HepG2 (cell line): Measurements from ENCODE around the gene FUCA2. TPM values are rescaled to one million over a fixed set of nuclear protein-coding genes. Genes with fewer than 3 reads are reported as not detected.

Source experiments
- EEA1 ChIP-seq: sonication (generic); formaldehyde crosslinking; IDR thresholded peaks from 2 replicates; pipeline ENCODE4 v1.5.1; 2020; ENCODE audit warnings: mild to moderate bottlenecking, missing genetic modification reagents, borderline replicate concordance
- polyA plus RNA-seq, 8 experiments: library from polyadenylated mRNA; depleted of rRNA in 3 of 8; stranded (reverse) in 7 of 8; unstranded in 1 of 8; fragments of >200 nt; fragmentation: Illumina TruSeq in 4 of 8; extraction: Trizol in 4 of 8; gene quantifications; 2 replicates each; pipeline versions ENCODE4 v1.2.1 to v1.2.3, GENCODE V29; 2011 to 2016; ENCODE audit warnings: low read depth in 4 of 8, missing spikeins in 1 of 8, mixed read lengths in 1 of 8; ENCODE audit not compliant: insufficient read depth in 1 of 8
- total RNA-seq, 5 experiments: library from RNA; depleted of rRNA; stranded (reverse); fragments of >200 nt; fragmentation: Illumina TruSeq; extraction: Trizol; gene quantifications; 2 replicates each; pipeline ENCODE4 v1.2.3, GENCODE V29; 2016; ENCODE audit warnings: low read depth in 1 of 5
- TF ChIP-seq, protein P1 (sequence below): sonication (generic); formaldehyde crosslinking; IDR thresholded peaks from 2 replicates; pipeline ENCODE4 v1.5.1; 2020; ENCODE audit warnings: missing genetic modification reagents, mild to moderate bottlenecking, borderline replicate concordance
- TF ChIP-seq, protein P2 (sequence below): sonication (generic); formaldehyde crosslinking; IDR thresholded peaks from 2 replicates; pipeline ENCODE4 v1.5.1; 2020; ENCODE audit warnings: missing genetic modification reagents, mild to moderate bottlenecking, borderline replicate concordance
- TF ChIP-seq, protein P3 (sequence below), 2 experiments: fragments of 450-650 bp in 1 of 2; sonication (generic) in 1 of 2; formaldehyde crosslinking in 1 of 2; IDR thresholded peaks; 2 replicates each; pipeline versions ENCODE4 v1.6.1 to v1.8.0; 2016 to 2022; ENCODE audit warnings: antibody characterized with exemption in 1 of 2, mild to moderate bottlenecking in 1 of 2, missing genetic modification reagents in 1 of 2

FUCA2 gene
- total and polyA plus RNA-seq, 2 of the 13 experiments (the other 11 are each of a cell fraction or from before 2014, with no cell fraction given) = 87.4 to 144 TPM

DNA sequence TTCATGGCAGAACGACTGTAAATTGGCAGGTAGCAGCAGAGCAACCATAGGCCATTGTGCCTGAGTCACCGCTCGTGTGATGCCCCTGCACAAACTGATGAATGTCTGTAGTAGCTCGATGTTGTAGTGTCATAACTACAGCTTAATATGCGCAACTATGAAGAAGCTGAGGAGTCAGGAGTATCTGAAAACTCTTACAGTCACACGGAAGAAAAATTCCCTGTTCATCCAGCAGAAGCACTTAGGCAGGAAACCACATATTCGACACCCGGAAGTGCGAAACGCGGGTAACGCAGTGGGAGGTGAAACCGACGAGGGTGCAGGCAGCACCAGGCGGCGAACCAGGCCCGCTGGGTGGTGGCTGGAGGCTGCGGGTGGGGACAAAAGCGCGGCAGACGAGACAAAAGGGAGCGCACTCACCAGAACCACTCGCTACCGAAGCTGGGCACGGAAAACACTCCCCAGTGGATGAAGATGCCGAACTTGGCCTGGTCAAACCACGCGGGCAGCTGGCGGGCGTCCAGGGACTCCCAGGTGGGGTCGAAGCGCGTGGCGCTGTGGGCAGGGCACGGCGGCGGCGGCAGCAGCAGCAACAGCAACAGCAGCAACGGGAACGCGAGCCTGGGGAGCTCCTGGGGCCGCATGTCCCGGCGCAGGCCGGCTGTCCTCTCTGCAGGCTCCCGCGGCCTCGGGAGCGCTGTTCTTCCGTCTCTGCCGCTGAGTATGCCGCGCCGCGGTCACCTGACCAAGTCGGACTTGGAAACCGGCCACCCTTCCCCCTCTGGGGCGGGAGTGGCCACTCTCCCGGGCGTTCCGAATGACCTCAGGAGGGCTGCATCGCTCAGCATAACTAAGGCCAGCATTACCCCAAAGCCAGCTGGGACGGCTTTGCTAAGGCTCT lies at the start of gene FUCA2 (continued):
- TF ChIP-seq, protein P1, sequence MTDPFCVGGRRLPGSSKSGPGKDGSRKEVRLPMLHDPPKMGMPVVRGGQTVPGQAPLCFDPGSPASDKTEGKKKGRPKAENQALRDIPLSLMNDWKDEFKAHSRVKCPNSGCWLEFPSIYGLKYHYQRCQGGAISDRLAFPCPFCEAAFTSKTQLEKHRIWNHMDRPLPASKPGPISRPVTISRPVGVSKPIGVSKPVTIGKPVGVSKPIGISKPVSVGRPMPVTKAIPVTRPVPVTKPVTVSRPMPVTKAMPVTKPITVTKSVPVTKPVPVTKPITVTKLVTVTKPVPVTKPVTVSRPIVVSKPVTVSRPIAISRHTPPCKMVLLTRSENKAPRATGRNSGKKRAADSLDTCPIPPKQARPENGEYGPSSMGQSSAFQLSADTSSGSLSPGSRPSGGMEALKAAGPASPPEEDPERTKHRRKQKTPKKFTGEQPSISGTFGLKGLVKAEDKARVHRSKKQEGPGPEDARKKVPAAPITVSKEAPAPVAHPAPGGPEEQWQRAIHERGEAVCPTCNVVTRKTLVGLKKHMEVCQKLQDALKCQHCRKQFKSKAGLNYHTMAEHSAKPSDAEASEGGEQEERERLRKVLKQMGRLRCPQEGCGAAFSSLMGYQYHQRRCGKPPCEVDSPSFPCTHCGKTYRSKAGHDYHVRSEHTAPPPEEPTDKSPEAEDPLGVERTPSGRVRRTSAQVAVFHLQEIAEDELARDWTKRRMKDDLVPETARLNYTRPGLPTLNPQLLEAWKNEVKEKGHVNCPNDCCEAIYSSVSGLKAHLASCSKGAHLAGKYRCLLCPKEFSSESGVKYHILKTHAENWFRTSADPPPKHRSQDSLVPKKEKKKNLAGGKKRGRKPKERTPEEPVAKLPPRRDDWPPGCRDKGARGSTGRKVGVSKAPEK (CRISPR knock-in tag) = peak; percentile 97
- TF ChIP-seq, protein P2, sequence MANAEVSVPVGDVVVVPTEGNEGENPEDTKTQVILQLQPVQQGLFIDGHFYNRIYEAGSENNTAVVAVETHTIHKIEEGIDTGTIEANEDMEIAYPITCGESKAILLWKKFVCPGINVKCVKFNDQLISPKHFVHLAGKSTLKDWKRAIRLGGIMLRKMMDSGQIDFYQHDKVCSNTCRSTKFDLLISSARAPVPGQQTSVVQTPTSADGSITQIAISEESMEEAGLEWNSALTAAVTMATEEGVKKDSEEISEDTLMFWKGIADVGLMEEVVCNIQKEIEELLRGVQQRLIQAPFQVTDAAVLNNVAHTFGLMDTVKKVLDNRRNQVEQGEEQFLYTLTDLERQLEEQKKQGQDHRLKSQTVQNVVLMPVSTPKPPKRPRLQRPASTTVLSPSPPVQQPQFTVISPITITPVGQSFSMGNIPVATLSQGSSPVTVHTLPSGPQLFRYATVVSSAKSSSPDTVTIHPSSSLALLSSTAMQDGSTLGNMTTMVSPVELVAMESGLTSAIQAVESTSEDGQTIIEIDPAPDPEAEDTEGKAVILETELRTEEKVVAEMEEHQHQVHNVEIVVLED (CRISPR knock-in tag) = peak; percentile 64; the same call in 1 of the 2 replicates
- TF ChIP-seq, protein P3, sequence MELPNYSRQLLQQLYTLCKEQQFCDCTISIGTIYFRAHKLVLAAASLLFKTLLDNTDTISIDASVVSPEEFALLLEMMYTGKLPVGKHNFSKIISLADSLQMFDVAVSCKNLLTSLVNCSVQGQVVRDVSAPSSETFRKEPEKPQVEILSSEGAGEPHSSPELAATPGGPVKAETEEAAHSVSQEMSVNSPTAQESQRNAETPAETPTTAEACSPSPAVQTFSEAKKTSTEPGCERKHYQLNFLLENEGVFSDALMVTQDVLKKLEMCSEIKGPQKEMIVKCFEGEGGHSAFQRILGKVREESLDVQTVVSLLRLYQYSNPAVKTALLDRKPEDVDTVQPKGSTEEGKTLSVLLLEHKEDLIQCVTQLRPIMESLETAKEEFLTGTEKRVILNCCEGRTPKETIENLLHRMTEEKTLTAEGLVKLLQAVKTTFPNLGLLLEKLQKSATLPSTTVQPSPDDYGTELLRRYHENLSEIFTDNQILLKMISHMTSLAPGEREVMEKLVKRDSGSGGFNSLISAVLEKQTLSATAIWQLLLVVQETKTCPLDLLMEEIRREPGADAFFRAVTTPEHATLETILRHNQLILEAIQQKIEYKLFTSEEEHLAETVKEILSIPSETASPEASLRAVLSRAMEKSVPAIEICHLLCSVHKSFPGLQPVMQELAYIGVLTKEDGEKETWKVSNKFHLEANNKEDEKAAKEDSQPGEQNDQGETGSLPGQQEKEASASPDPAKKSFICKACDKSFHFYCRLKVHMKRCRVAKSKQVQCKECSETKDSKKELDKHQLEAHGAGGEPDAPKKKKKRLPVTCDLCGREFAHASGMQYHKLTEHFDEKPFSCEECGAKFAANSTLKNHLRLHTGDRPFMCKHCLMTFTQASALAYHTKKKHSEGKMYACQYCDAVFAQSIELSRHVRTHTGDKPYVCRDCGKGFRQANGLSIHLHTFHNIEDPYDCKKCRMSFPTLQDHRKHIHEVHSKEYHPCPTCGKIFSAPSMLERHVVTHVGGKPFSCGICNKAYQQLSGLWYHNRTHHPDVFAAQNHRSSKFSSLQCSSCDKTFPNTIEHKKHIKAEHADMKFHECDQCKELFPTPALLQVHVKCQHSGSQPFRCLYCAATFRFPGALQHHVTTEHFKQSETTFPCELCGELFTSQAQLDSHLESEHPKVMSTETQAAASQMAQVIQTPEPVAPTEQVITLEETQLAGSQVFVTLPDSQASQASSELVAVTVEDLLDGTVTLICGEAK (IDR thresholded peaks at IDR 0.05) = no peak
- TF ChIP-seq, protein P3 (CRISPR knock-in tag; IDR thresholded peaks at IDR 0.05) = peak; percentile 91
- peak; percentile 93 for TF ChIP-seq EEA1 (CRISPR knock-in tag)
